ENCODE results near the gene PPP1CA.
"Not testable (repeated sequence)": the region's sequence is repeated elsewhere in the genome, so short reads cannot be mapped to it uniquely, and the experiment has no call there.

The PPP1CA gene

DNA sequence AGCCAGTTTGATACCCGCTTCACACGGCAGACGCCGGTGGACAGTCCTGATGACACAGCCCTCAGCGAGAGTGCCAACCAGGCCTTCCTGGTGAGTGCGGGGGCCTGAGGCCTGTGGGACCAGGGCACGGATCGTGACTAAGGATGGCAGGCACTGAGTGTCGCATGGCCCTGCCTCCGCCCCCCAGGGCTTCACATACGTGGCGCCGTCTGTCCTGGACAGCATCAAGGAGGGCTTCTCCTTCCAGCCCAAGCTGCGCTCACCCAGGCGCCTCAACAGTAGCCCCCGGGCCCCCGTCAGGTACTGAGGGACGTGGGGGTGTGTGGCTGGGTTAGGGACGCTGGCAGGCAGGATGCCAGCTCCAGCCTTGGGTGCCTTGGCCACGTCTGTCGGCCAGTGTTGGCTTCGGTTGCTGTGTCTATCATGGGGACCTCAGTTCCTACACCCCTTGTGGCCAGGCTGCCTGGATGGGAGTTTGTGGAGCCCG lies 32.8 kb upstream of the PPP1CA start:
- DNase-seq (ENCODE audit: low read depth) = no peak

DNA sequence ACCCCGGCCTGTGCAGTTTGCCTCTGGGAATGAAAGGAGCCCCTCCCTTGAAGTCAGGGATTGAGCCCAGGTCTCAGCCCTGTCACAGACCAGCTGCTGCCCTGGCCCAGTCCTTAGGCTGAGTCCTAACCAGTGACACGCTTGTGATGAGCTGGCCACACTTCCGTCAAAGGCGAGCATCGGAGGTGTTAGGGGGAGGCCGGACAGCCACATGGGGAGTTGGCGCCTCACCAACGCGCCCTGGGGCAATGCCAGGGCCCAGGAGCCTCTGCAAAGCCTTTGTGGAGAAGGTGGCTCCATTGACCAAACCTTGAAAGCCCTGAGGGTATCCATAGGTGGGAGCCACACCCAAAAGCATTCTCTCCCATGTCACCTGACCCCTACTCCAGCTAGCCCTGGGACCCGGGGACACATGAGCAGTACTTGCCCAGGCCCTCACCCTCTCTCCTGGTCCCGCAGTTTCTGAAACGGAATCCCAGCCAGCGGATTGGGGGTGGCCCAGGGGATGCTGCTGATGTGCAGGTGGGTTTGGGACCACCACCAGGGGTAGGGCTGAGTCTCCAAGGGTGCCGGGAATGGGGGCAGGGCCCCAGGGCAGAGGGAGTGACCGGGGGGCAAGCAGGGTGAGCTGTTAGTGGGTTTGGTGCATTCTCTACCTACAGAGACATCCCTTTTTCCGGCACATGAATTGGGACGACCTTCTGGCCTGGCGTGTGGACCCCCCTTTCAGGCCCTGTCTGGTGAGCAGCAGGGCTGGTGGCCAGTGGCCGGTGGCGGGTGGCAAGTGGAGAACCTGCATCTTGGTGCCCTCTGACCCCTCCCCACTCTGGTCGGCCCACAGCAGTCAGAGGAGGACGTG lies 32.1 kb upstream of the PPP1CA start:
- no peak for DNase-seq (ENCODE audit: low read depth)

- no peak for DNase-seq (ENCODE audit: low read depth)
Measured at GRCh38 chr11:67432655-67433349, 31.1 kb upstream of the PPP1CA start.

GRCh38 chr11:67431346-67432249 lies 29.9 kb upstream of the PPP1CA start:
- DNase-seq (ENCODE audit: low read depth) = no peak

DNA sequence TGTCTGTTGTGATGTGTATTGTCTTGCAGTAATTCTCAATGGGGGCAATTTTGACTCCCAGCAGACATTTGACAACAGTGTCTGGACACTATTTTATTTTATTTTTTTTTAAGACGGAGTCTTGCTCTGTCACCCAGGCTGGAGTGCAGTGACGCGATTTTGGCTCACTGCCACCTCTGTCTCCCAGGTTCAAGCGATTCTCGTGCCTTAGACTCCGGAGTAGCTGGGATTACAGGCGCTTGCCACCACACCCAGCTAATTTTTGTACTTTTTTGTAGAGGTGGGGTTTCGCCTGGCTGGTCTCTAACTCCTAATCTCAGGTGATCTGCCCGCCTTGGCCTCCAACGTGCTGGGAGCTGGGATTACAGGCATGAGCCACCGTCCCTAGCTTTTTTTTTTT lies 28.1 kb upstream of the PPP1CA start:
- DNase-seq (ENCODE audit: low read depth) = no peak

DNA sequence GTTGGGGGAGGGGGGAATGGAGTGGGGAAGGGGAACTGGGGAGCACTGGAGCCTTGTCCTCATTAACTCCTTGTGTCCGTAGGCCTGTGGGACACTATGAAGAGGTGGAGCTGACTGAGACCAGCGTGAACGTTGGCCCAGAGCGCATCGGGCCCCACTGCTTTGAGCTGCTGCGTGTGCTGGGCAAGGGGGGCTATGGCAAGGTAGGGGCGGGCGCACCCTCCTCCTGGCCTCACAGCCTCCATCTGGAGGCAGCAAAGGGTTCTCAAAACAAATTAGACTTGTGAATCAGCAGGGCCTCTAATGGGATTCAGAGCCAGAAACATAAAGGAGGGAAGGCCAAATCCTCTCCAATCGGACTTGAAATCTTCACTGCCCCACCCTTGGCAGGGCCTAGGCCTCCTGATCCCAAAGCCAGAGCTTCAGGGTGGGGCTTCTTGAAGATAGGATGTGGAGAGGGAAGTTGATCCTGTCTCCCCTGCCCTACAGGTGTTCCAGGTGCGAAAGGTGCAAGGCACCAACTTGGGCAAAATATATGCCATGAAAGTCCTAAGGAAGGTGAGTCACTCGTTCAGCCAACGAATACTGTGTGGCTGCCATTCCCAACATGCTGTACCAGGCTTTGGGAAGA lies 27.5 kb upstream of the PPP1CA start:
- no peak for DNase-seq (ENCODE audit: low read depth)

- DNase-seq (ENCODE audit: low read depth) = peak; percentile 100
Measured at GRCh38 chr11:67428052-67429001, 26.7 kb upstream of the PPP1CA start, which contains the start of gene RPS6KB2. TSS of gene RPS6KB2 (plus strand) at chr11:67428494. CDS start at chr11:67428546, 52 bp downstream.

DNA sequence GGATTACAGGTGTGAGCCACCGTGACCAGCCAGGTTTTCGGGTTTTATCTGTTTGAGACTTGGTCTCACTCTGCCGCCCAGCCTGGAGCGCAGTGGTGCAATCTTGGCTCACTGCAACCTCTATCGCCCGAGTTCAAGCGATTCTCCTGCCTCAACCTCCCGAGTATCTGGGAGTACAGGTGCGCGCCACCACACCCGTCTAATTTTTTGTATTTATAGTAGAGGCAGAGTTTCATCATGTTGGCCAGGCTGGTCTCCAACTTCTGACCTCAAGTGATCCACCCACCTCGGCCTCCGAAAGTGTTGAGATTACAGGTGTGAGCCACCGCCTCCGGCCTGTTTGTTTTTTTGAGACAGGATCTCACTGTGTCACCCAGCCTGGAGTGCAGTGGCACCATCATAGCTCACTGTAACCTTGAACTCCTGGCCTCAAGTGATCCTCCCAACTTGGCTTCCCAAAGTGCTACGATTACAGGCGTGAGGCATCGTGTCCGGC lies 25.8 kb upstream of the PPP1CA start:
- DNase-seq (ENCODE audit: low read depth) = not testable (repeated sequence)

GRCh38 chr11:67423891-67424613 lies 22.4 kb upstream of the PPP1CA start:
- no peak for DNase-seq (ENCODE audit: low read depth)

DNA sequence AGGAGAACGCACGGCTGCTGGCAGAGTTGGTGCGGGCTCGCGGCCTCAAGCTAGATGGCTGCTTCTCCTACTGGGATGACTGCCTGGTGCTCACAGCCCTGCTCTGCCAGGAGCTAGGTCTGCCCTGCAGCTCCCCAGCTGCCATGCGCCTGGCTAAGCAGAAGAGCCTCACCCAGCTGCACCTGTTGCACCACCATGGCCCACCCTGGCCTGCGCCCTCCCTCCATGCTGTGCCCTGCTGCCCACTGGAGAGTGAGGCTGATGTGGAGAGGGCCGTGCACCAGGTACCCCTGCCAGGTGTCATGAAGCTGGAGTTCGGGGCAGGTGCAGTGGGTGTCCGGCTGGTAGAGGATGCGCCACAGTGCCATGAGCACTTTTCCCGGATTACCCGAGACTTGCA lies 21.8 kb upstream of the PPP1CA start:
- DNase-seq (ENCODE audit: low read depth) = no peak

- no peak for DNase-seq (ENCODE audit: low read depth)
Measured at GRCh38 chr11:67422891-67423290, 21.2 kb upstream of the PPP1CA start.

GRCh38 chr11:67421430-67422031 lies 19.9 kb upstream of the PPP1CA start:
- no peak for DNase-seq (ENCODE audit: low read depth)

- peak; percentile 97 for DNase-seq (ENCODE audit: low read depth)
Measured at GRCh38 chr11:67420646-67421429, 19.2 kb upstream of the PPP1CA start.

DNA sequence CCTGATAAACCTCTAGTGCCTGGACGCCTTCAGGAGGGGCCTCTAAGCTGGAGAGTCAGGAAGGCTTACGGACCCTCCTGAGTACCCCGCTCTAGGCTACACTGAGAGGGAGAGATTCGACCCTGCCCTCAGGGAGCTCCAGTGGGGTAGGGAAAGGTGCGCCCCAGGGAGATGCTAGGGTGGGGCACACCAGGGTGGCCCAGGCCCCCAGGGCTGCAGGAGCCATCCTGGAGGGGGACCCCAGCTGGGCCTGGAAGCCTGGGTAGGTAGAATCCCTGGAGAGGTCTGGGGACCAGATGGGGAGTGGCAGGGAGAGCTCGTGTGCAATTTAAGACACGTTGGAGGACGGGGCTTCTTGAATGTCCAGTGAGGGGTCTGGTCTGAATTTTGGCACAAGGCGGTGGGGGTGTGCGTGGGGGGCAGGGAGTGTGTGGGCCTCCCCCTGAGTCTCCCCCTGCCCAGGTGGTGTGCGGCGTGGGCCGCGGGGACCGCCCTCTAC lies 18.5 kb upstream of the PPP1CA start:
- no peak for DNase-seq (ENCODE audit: low read depth)

- DNase-seq (ENCODE audit: low read depth) = no peak
Measured at GRCh38 chr11:67419325-67420049, 17.8 kb upstream of the PPP1CA start.

DNA sequence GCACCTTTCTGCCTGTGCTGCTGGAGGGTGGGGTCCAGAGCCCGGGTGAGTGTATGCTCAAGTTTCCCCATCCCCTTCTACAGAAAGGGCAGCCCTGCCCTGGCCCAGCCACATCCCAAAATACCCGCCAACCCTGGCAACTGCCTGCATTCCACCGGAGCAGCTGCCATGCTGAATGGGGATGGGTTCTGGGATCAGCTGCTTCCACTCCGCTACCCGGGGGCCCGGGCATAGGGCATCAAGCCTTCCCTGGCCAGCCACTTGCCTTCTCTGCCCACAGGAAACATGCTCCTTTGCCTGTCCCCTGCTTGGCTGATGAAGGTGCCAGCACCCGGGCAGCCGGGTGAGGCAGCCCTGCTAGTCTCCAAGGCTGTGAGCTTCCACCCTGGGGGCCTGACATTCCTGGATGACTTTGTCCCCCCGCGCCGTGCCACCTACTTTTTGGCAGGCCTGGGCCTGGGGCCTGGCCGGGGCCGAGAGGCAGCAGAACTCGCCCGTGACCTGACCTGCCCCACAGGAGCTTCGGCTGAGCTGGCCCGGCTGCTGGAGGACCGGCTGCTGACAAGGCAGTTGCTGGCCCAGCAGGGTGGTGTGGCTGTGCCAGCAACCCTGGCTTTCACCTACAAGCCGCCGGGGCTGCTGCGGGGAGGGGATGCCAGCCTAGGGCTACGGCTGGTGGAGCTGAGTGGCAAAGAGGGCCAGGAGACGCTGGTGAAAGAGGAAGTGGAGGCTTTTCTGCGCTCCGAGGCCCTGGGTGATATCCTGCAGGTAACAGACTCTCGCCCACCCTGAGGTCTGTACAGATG lies 17.0 kb upstream of the PPP1CA start:
- no peak for DNase-seq (ENCODE audit: low read depth)

DNA sequence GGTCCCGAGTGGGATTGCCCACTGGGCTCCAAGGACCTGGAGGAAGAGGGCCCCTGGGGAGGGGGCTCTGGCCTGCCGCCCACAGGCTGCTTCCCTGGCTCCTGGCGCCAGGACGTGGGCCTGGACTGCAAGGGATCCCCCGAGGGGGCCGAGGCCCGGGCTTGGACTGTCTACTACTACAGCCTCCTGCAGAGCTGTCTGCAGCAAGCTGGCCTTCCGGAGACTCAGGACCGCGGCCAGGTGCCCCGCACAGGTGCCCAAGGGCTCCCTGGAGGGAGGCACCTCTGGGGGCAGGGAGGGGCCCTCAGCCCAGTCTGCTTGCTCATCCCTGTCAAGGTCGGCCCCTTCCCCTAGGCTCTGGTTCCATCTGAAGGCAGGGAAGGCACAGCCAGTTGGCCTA lies 15.8 kb upstream of the PPP1CA start:
- no peak for DNase-seq (ENCODE audit: low read depth)

Data from stimulated activated CD8-positive, alpha-beta memory T cell treated with anti-CD3 and anti-CD28 coated beads, Interleukin-7, amount 100 ng/mL, for 24 hours (primary cell).